NCI-H2227 treated with DMSO at 0.1 percent for 48 hours (cell line): ENCODE measurements around the gene SPDYE2.
"Not testable (repeated sequence)": the region's sequence is repeated elsewhere in the genome, so short reads cannot be mapped to it uniquely, and the experiment has no call there.

Experiments used
- DNase-seq: peaks from one replicate; lab custom pipeline; 2025; lab: John Stamatoyannopoulos, UW

The SPDYE2 gene

DNA sequence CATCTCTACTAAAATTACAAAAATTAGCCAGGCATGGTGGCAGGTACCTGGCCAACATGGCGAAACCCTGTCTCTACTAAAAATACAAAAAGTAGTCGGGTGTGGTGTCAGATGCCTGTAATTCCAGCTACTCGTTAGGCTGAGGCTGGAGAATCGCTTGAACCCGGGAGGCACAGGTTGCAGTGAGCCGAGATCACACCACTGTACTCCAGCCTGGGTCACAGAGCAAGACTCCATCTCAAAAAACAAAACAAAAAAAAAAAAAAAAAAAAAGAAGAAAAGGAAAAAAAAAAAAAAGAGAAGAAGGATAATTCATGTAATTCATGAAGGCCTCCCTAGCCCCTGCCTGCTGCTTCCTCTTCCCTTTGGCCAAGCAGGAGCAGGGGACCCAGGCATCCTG lies 10.4 kb upstream of the SPDYE2 start:
- not testable (repeated sequence) for DNase-seq

DNA sequence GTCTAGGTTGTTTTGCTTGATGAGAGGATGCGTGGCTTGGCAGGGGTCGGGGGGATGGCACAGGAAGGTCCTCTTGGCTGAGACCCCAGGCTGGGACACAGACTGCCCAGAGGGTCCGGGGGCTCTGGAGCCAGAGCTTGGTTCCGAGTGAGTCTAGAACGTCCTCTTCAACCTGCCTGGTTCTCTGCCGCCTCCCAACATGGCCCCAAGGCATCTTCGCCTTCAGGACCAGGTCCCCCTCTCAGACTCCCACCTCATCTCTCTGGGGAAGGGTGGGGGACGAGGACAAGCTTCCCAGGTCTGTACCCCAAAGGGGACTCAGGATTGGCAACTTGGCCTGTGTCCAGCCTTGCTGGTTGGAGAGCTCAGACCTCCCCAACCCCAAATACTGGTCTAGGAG lies 8.9 kb upstream of the SPDYE2 start:
- not testable (repeated sequence) for DNase-seq

DNA sequence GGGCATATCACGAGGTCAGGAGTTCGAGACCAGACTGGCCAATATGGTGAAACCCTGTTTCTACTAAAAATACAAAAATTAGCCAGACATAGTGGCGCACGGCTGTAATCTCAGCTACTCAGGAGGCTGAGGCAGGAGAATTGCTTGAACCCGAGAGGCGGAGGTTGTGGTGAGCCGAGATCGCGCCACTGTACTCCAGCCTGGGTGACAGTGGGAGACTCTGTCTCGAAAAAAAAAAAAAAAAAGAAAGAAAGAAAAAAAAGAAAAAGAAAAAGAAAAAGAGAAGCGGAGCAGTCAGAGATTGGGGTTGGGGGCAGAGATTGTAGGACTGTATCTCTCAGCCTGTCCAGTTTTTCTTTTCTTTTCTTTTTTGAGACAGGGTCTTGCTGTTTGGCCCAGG lies 8.3 kb upstream of the SPDYE2 start:
- not testable (repeated sequence) for DNase-seq

DNA sequence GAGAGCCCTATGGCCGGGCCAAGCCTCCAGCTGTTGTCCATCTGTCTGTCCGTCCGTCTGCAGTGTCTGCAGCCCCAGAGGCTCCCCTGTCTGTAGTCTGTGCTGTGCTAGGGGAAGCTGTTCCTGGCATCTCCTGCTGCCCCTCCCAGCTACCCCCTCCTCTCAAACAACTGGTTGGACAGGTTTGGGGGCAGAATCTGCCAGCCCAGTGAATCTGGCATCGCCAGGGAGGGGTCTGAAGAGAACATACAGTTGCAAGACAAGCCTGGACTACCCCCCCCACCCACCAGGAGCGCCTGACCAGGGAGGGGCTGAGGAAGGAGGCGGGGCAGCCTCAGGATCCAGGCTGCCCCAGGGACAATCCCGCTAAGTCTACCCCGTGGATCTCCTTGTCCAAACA lies 7.4 kb upstream of the SPDYE2 start, which contains the start of gene UPK3BL2:
TSS of gene UPK3BL2 (minus strand) at position 101 of the 400 bp plus-strand sequence. CDS start at position 41, 60 bp downstream.
- DNase-seq, result not testable (repeated sequence)

DNA sequence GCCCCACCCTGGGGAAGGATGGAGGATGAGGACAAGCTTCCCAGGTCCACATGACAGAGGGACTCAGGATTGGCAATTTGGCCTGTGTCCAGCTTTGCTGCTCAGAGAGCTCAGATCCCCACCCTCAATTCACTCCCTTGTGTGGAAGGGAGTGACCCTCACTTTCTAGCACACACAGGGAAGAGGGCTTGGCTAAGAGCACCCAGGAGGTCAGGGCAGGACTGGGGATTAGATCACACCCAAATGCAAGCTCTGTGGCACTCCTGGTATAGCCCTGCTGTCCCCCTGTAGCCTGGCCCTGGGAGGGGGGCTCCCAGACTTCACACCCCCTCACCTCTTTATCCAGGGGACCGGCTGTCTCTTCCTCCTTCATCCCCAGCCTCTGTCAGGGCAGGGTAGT lies 6.7 kb upstream of the SPDYE2 start:
- DNase-seq, result not testable (repeated sequence)

DNA sequence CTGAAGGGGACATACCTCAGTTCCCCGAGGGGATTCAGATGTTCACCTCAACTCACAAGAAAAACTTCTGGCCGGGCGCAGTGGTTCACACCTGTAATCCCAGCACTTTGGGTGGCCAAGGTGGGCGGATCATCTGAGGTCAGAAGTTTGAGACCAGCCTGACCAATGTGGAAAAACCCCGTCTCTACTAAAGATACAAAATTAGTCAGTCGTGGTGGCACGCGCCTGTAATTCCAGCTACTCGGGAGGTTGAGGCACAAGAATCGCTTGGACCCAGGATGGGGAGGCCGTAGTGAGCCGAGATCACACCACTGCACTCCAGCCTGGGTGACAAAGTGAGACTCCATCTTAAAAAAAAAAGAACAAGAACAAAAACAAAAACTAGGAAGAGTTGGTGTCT lies 5.7 kb upstream of the SPDYE2 start:
- not testable (repeated sequence) for DNase-seq

DNA sequence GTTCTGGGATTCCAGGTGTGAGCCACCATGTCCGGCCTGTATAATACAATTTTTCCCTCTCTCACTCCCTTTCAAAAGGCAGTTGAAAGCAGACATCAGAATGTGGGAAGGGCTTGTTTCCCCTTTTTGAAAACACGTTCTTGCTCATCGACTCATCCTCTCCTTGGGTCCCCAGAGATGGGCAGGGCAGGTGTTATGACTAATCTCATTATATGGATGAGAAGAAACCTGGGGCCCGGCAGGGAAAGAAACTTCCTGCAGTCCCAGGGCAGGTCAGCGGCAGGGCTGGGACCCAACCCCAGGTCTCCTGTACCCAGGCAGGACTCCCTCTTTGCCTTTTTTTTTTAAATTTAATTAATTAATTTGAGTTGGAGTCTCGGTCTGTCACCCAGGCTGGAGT lies 4.7 kb upstream of the SPDYE2 start:
- not testable (repeated sequence) for DNase-seq

DNA sequence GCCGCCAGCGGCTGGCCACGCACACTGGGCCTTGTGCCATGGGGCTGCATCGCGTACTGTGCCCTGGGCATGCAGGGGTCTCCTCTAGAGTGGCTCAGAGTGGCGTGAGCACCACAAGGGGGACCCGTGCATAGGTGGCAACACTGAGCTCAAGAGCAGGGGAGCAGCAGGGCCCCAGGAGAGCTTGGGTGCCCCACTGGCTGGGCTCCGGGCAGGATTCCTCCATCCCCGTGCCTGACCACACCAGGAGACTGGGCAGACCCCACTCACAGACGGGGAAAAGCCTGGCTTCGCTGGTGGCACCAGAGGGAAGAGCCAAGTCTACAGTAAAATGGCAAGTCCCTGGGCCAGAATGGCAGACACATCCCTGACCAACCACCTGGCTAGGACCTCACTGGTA lies 17.6 kb downstream of the SPDYE2 start:
- not testable (repeated sequence) for DNase-seq

DNA sequence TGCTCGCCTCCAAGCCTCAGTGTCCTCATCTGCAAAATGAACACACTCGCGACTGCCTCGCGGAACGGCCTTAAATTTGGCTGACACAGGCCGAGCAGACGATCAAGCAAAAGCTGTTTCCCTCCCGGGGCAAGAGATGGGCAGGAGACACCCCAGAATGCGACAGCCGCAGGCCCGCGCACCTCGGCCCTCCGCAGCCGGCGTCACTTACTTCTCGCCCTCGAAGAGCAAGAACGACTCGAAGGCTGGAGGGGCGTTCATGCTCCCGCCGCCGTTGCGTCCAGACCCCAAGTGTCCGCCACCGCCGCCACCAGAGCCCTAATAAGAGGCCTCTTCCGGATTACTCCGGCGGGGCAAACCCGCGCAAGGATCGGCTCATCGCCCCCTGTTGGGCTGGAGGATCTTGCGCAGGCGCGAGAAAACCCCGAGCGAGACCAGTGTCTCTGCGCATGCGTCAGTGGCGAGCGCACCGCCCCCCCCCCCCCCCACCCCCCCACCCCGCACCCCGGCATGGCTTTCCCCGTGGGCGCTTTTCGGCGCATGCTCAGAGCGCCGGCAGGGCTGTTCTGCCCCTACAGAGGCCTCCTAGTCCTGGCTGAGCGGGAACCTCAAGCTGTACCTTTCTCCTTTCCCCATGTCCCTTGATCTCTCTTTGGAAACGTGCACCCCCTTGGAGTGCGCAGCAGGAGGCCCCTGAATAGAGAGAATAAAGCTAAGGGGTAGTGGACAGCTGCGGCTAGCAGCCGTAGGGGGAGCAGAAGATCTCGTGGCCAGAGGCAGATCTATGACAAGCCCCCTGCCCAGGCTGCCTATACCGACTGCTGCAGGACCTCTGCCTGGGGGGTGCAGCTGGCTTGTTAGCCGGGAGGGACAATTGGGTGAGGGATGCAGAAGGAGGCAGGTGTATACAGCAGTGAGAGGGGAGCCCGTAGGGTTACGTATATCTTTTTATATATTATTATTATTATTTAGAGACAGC lies 21.5 kb downstream of the SPDYE2 start, which contains the start of gene POLR2J3:
TSS of gene POLR2J3 (minus strand) at position 323 of the 979 bp plus-strand sequence. CDS start at position 261, 62 bp downstream.
- not testable (repeated sequence) for DNase-seq

DNA sequence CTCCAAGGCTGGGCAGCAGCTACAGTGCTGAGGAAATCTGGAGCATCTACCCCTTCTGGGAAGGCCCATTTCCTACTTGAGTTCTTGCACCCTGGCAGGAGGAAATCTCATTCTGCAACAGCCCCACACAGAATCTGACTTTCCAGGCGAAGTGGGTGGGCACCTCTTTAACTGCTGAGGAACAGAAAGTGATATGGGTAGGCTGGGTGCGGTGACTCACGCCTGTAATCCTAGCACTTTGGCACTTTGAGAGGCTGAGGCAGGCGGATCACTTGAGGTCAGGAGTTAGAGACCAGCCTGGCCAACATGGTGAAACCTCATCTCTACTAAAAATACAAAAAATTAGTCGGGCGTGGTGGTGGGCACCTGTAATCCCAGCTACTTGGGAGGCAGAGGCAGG lies 23.6 kb downstream of the SPDYE2 start:
- not testable (repeated sequence) for DNase-seq

DNA sequence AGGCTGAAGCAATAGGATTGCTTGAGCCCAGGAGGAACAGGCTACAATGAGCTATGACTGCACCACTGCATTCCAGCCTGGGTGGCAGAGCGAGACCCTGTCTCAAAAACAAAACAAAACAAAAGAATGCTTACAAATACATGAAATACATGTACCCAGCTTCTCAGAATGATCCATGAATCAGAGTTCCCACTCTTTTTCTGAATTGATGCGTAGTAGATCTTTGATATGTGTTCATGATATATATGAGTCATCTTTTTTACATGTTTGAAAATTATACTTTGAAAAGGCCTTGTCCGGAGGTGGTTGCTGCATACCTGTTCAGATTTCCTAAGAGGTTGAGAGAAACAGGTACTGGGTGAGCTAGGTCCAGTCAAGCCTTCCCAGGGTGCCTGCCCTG lies 25.3 kb downstream of the SPDYE2 start:
- not testable (repeated sequence) for DNase-seq

DNA sequence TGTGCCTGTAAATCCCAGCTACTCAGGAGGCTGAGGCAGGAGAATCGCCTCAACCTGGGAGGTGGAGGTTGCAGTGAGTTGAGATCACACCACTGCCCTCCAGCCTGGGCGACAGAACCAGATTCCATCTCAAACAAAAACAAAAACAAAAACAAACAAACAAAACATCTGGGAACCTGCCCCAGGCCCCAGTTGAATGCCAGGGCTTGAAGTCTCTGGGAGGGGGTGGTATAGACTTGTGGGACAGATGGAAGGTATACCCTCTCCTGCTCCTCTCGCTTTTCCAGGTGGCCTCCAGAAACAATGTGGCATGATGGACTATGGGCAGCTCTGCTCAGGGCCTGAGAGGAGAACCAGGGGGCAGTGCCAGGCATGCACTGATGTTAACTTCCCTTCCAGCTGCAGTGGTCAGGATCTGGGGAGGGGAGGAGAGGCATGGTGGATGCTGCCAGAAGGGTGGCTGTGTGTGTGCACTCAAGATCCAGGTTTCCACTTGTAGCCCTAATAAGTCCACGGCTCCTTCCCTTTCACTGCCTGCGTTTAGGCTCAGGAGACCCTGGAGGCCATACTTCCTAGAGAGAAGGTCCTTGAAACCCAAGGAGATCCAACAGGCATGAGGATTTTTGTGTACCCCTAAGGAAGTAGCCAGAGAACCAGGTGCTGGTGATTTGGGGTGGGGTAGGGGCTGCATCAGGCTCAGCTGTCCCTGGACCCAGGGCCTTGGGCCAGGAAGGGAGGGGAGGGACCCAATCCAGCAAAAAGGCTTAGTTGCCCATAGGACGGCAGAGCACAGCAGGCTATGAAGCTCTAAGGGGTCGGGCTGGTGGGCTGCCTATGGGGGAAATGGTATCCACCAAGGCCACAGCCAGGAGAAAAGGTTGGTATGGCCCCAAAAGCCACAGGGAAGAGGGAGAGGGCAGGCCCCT lies 26.6 kb downstream of the SPDYE2 start:
- DNase-seq, result not testable (repeated sequence)

DNA sequence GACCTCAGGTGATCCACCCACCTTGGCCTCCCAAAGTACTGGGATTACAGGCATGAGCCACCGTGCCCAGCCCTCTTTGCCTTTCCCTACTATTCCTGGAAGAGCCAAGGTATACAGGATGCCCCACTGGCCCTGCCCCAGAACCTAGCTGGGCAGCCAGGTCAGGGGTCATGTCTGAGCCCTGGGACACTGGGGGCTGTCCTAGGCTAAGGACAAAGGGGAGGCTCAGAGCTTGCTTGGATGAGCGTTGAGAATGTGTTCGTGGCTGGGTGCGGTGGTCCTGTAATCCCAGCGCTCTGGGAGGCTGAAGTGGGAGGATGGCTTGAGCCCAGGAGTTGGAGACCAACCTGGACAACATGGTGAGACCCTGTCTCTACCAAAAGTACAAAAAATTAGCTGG lies 27.5 kb downstream of the SPDYE2 start:
- DNase-seq, result not testable (repeated sequence)

DNA sequence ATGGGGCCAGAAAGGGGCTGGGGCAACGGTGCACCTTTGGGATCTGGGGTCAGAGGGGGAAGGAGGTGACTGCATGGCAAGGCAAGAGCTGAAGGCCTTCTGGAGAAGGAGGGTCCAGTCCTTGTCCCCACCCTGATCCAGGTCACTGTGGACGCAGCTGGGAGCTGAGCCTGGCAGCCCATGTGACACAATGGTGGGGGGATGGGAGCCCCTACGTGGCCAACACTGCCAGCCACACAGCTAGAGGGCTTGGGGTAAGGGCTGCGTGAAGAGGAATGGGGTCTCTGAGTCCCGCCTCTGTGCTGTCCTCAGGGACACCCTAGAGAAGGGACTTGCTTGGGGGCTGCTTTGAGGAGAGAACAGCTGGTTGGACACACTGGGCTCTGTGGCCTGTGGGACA lies 30.7 kb downstream of the SPDYE2 start:
- not testable (repeated sequence) for DNase-seq

DNA sequence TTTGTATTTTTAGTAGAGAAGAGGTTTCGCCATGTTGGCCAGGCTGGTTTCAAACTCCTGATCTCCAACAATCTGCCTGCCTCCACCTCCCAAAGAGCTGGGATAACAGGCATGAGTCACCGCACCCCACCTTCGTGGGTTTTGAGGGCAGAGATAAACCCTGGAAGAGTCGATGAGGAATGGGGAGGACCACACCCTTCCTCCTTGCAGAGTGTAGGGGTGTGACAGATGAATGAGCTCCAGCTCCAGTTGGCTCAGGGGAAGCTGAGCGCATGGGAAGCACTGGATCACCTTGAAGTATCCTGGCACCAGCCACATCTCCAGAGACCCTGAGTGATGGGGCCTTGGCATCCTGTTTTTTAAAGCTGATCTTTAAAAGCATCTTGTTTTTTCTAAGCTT lies 32.5 kb downstream of the SPDYE2 start:
- DNase-seq, result not testable (repeated sequence)

DNA sequence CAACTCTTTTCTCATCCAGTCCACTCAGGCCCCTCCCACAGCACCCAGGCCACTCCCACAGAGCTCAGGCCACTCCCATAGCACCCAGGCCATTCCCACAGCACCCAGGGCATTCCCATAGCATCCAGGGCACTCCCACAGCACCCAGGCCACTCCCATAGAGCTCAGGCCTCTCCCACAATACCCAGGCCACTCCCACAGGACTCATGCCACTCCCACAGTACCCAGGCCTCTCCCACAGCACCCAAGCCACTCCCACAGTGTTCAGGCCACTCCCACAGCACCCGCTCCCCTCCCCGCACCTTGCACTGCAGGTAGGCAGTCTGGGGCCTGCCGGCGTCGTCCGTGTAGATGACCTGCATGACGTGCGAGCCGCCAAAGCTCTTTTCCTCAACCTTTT lies 38.8 kb downstream of the SPDYE2 start:
- DNase-seq, result not testable (repeated sequence)

DNA sequence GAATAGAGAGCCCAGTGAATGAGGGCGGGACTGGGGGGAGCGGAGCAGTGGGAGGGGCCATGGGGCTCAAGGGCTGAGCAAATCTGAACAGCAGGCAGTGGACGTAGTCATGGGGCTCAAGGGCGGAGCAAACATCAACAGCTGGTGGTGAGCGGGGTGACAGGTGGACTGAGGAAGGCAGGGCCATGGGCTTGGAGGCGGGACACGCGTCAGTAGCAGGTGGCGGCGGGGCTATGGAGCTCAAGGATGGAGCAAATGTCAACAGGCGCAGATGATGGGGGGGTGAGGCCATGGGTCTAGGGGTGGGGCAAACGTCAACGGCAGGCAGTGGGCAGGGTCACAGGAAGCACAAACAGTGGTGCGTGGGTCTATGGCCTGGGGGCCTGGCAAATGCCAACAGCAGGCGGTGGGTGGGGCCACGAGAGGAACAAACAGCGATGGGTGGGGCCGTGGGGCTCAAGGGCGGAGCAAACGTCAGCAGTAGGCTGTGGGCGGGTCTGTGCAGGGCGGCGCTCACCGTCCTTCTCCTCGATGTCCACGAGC lies 41.5 kb downstream of the SPDYE2 start:
- DNase-seq, result not testable (repeated sequence)

DNA sequence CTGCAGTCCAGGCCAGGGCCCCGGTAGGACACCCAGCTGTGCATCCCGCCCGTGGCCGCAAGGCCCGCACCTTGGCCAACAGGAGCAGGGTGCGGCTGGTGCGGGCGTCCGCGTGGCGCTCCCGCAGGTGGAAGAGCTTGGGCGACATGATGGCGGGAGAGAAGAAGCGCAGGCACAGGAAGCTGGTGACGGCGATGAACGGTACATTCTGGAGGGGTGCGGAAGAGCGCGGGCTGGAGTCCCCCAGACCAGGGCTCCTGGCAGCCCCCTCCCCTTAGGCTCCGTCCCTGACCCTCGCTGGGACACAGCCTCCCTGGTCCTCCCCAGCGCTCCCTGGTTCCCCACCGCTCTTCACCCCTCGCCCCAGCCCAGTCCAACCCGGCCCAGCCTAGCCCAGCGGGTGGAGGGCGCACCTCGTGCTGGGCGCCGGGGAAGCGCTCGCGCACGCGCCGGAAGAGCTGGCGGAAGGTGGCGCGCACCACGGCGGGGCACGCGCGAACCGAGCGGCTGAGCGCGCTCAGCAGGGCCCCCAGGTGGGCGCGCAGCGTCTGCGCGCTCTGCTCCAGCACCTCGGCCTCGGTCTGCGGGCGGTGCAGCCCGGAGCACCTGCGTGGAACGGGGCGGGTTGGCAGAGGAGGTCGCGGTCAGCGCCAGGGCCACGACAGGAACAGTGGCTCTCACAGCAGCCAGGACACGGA lies 42.8 kb downstream of the SPDYE2 start:
- DNase-seq, result not testable (repeated sequence)

DNA sequence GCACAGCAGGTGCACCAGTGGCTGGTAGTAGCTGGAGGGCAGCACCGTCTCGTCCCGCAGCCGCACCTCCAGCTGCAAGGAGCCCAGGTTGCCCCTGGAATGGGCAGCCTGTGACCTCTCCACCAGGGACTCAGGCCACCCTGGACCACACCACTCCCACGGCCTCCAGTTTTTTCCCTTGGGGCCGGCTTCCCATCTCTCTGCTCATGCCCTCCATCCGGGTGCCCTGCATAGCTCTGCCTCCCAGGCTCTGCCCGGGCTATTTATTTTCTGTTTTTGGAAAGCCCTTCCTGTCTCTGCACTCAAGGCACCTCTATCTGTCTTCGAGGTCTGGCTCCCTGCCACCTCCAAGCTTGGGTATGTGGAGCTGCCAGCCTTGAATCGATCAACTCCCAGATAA lies 45.0 kb downstream of the SPDYE2 start:
- not testable (repeated sequence) for DNase-seq

DNA sequence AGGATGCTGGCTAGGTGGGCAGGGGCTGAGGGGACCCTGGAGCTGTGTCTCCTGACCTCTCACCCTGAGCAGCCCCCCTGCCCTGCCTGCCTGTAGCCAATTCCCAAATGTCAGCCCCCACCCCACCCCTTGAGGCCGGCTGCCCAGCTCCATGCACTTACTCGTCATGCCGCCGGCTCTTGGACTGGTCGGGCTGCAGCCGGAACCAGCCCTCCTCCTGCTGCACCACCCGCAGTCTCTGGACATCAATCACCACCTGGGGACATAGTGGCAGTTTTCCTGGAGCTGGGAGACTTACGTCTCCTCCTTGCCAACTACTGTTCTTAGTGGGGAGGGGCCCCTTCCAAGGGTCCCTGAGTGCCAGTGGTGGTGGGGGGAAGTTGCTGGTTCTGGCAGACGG lies 48.7 kb downstream of the SPDYE2 start:
- not testable (repeated sequence) for DNase-seq

DNA sequence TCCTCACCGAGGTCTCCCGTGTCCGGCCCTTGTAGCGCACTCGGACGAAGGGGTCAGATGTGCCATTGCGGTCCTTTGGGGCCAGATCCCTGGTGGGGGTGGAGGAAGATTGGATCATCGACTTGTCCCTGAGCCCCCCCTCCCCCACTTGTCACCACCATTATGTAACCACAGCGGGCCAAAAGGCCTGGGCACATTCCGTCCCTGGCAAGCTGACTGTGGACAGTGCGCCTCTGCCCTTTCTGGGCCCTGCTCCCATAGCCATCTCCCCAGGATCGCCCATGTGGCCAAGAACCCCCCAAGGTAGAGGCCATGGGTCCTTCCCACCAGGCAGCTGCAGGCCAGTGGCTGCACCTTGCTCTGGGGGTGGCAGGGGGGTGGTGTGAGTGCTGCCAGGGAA lies 51.3 kb downstream of the SPDYE2 start:
- not testable (repeated sequence) for DNase-seq
